ENCODE results near the gene KIAA1671.
A peak's percentile ranks its signal among the peaks of the same experiment; 100 is the strongest.

The KIAA1671 gene

GRCh38 chr22:25048659-25049647 is 96.4 kb downstream of the KIAA1671 start:
- peak; percentile 47 for DNase-seq

GRCh38 chr22:25049770-25050169 is 97.3 kb downstream of the KIAA1671 start:
- no peak for DNase-seq

- DNase-seq = no peak
Measured at GRCh38 chr22:25050566-25050965, 98.0 kb downstream of the KIAA1671 start.

- DNase-seq = no peak
Measured at GRCh38 chr22:25051073-25051472, 98.6 kb downstream of the KIAA1671 start.

- DNase-seq = peak; percentile 50
Measured at GRCh38 chr22:25051983-25052710, 99.6 kb downstream of the KIAA1671 start.

- no peak for DNase-seq
Measured at GRCh38 chr22:25053153-25053805, 100.8 kb downstream of the KIAA1671 start.

GRCh38 chr22:25054943-25055511 is 102.5 kb downstream of the KIAA1671 start:
- DNase-seq = no peak

- DNase-seq = peak; percentile 48
Measured at GRCh38 chr22:25057013-25057881, 104.7 kb downstream of the KIAA1671 start.

- DNase-seq = no peak
Measured at GRCh38 chr22:25059438-25059837, 106.9 kb downstream of the KIAA1671 start.

- no peak for DNase-seq
Measured at GRCh38 chr22:25060522-25061071, 108.1 kb downstream of the KIAA1671 start.

- no peak for DNase-seq
Measured at GRCh38 chr22:25061134-25061533, 108.6 kb downstream of the KIAA1671 start.

GRCh38 chr22:25061605-25062376 is 109.3 kb downstream of the KIAA1671 start:
- no peak for DNase-seq

GRCh38 chr22:25062386-25063085 is 110.0 kb downstream of the KIAA1671 start:
- no peak for DNase-seq

GRCh38 chr22:25064894-25065560 is 112.5 kb downstream of the KIAA1671 start:
- no peak for DNase-seq

- no peak for DNase-seq
Measured at GRCh38 chr22:25066861-25067435, 114.4 kb downstream of the KIAA1671 start.

- DNase-seq = no peak
Measured at GRCh38 chr22:25067851-25068421, 115.4 kb downstream of the KIAA1671 start.

- no peak for DNase-seq
Measured at GRCh38 chr22:25068707-25069106, 116.2 kb downstream of the KIAA1671 start.

GRCh38 chr22:25069426-25069757 is 116.9 kb downstream of the KIAA1671 start:
- DNase-seq = no peak
